PFSK-1 (cell line): ENCODE measurements around the gene CFAP20DC.

Source experiments
- FOXP2 ChIP-seq: optimal IDR thresholded peaks from 2 replicates; pipeline ENCODE3; 2011; ENCODE audit warnings: borderline replicate concordance, control low read depth, inconsistent platforms; ENCODE audit not compliant: insufficient read depth; ENCODE audit errors: extremely low read length, extremely low read depth
- POLR2AphosphoS5 ChIP-seq: IDR thresholded peaks from 2 replicates; pipeline ENCODE4 v1.6.1; 2012; ENCODE audit warnings: low read depth, mild to moderate bottlenecking, control low read depth, low read length, moderate library complexity
- REST ChIP-seq, 2 experiments: IDR thresholded peaks; 2 replicates each; pipeline versions ENCODE4 v1.6.1 to v1.8.0; 2011 to 2012; ENCODE audit warnings: low read depth in 2 of 2, low read length in 2 of 2, control low read depth in 1 of 2, inconsistent platforms in 1 of 2, mild to moderate bottlenecking in 1 of 2, moderate library complexity in 1 of 2; ENCODE audit not compliant: insufficient read depth in 1 of 2
- SIN3A ChIP-seq: IDR thresholded peaks from 2 replicates; pipeline ENCODE4 v1.6.1; 2012; ENCODE audit warnings: mild to moderate bottlenecking, low read length, moderate library complexity, borderline replicate concordance; ENCODE audit not compliant: insufficient read depth
- TAF1 ChIP-seq: IDR thresholded peaks from 2 replicates; pipeline ENCODE4 v1.6.1; 2012; ENCODE audit warnings: low read length, control low read depth, borderline replicate concordance; ENCODE audit not compliant: insufficient read depth

The CFAP20DC gene

GRCh38 chr3:58728723-58729122 lies 321.1 kb downstream of the CFAP20DC start:
- TF ChIP-seq REST (IDR thresholded peaks at IDR 0.05; ENCODE audit: insufficient read depth in 1 of 2, low read depth in 2 of 2, low read length in 2 of 2), result no peak
- TF ChIP-seq POLR2AphosphoS5, result no peak
- no peak for TF ChIP-seq FOXP2
- no peak for TF ChIP-seq TAF1
- TF ChIP-seq SIN3A, result no peak

- no peak for TF ChIP-seq SIN3A
These were observed 324.4 kb downstream of the CFAP20DC start for GRCh38 chr3:58725326-58725853.

- no peak for TF ChIP-seq FOXP2
- TF ChIP-seq REST (IDR thresholded peaks at IDR 0.05; ENCODE audit: insufficient read depth in 1 of 2, low read depth in 2 of 2, low read length in 2 of 2), result no peak
- no peak for TF ChIP-seq POLR2AphosphoS5
- TF ChIP-seq SIN3A, result no peak
- TF ChIP-seq TAF1, result no peak
These were observed 325.5 kb downstream of the CFAP20DC start for GRCh38 chr3:58724336-58724735.

- TF ChIP-seq SIN3A, result no peak
- no peak for TF ChIP-seq TAF1
These were observed 326.7 kb downstream of the CFAP20DC start for GRCh38 chr3:58723173-58723572.

- TF ChIP-seq FOXP2, result no peak
These were observed 327.3 kb downstream of the CFAP20DC start for GRCh38 chr3:58722561-58722960.

GRCh38 chr3:58720526-58720925 lies 329.3 kb downstream of the CFAP20DC start:
- TF ChIP-seq SIN3A, result no peak
- no peak for TF ChIP-seq POLR2AphosphoS5
- TF ChIP-seq REST (IDR thresholded peaks at IDR 0.05; ENCODE audit: insufficient read depth in 1 of 2, low read depth in 2 of 2, low read length in 2 of 2), result no peak

GRCh38 chr3:58719684-58720083 lies 330.1 kb downstream of the CFAP20DC start:
- TF ChIP-seq POLR2AphosphoS5 (no peak), FOXP2 (no peak), REST (IDR thresholded peaks at IDR 0.05; ENCODE audit: insufficient read depth in 1 of 2, low read depth in 2 of 2, low read length in 2 of 2) (no peak), SIN3A (no peak), TAF1 (no peak)
